Measurements from ENCODE around the gene CHRNA9. TPM values are rescaled to one million over a fixed set of nuclear protein-coding genes. Genes with fewer than 3 reads are reported as not detected.
A peak's percentile ranks its signal among the peaks of the same experiment; 100 is the strongest.

CHRNA9 gene
- total and polyA plus RNA-seq, 2 of the 4 experiments (the other 2 are of a cell fraction): not detected

GRCh38 chr4:40340030-40340429, 4.9 kb downstream of the CHRNA9 start:
- intact Hi-C loops (cut with micrococcal nuclease) (no loop called here), in situ Hi-C loops (cut with MboI; ENCODE audit: low sequenced_read_pairs) (no loop called here), dilution Hi-C loops (cut with HindIII; ENCODE audit: low sequenced_read_pairs, unreplicated experiment) (no loop called here)
- peaks cover 10% of the 10 kb centered on the region for H3K27me3 ChIP-seq (ENCODE audit: control insufficient read depth, insufficient read depth, low read length)
- ATAC-seq (ENCODE audit: low read depth) (no peak), DNase-seq (no peak)
- H3K4me3 ChIP-seq (ENCODE audit: insufficient read depth, low read depth, low read length): no peak overlapping the region
- H3K56ac ChIP-seq (ENCODE audit: extremely low read depth, insufficient read depth, low read length): no peak overlapping the region
- no peak overlapping the region for H3K14ac ChIP-seq (replicated peaks; ENCODE audit: low read depth, low read length)
- H4K8ac ChIP-seq (ENCODE audit: low read depth in 2 of 2, low read length in 2 of 2): no peak overlapping the region
- peaks cover 3% of the 10 kb centered on the region; the same call in 1 of the 2 replicates for H3K4me1 ChIP-seq (ENCODE audit: control insufficient read depth, insufficient read depth, low read length)
- H4K5ac ChIP-seq (ENCODE audit: low read depth, low read length): no peak overlapping the region
- H2BK15ac ChIP-seq (ENCODE audit: low read depth, low read length): no peak overlapping the region
- POLR2A ChIA-PET (ENCODE audit: unreplicated experiment): no interaction called here
- H4K20me1 ChIP-seq (ENCODE audit: insufficient read depth, low read length): no peaks in the 10 kb centered on the region
- H2BK5ac ChIP-seq (ENCODE audit: low read depth, low read length, poor library complexity, severe bottlenecking): no peak overlapping the region
- H2AK5ac ChIP-seq (ENCODE audit: low read depth, low read length): no peak overlapping the region
- H2BK120ac ChIP-seq (ENCODE audit: low read depth, low read length): no peak overlapping the region
- H3K4me2 ChIP-seq (ENCODE audit: low read depth, low read length): no peak overlapping the region
- H3K4ac ChIP-seq (ENCODE audit: low read depth, low read length): no peak overlapping the region
- no peak overlapping the region for H2BK20ac ChIP-seq (ENCODE audit: low read depth, low read length)
- no peaks in the 10 kb centered on the region for H3K9me3 ChIP-seq (ENCODE audit: control insufficient read depth, insufficient read depth, low read length)
- no peak overlapping the region for H4K91ac ChIP-seq (ENCODE audit: insufficient read depth, low read depth, low read length)
- H3K23ac ChIP-seq (ENCODE audit: low read depth, low read length): no peak overlapping the region
- no TSS peak for BruUV-seq (replicated peaks)
- no peak overlapping the region for H3K27ac ChIP-seq (ENCODE audit: insufficient read depth, low read length)
- no peak overlapping the region for H3K18ac ChIP-seq (ENCODE audit: low read depth, low read length)
- H2AFZ ChIP-seq (replicated peaks; ENCODE audit: low read length, poor library complexity): peak overlapping the region; percentile 33
- no peak overlapping the region for H2AK9ac ChIP-seq (replicated peaks; ENCODE audit: low read depth, low read length, poor library complexity)
- H3K79me1 ChIP-seq (ENCODE audit: low read depth in 1 of 2, low read length in 2 of 2): no peaks in the 10 kb centered on the region
- peaks cover 6% of the 10 kb centered on the region; the same call in 1 of the 2 replicates for H3K9me1 ChIP-seq (ENCODE audit: insufficient read depth, low read length)
- TF ChIP-seq NFE2L2 (IDR thresholded peaks at IDR 0.05; ENCODE audit: low read depth, low read length): no peak
- TF ChIP-seq USF2 (IDR thresholded peaks at IDR 0.05; ENCODE audit: low read depth, low read length): no peak
- no peak for TF ChIP-seq CEBPB (IDR thresholded peaks at IDR 0.05; ENCODE audit: low read depth, low read length)
- no peak for TF ChIP-seq MAZ (IDR thresholded peaks at IDR 0.05; ENCODE audit: borderline replicate concordance, low read depth, low read length)
- no peak for TF ChIP-seq RCOR1 (IDR thresholded peaks at IDR 0.05; ENCODE audit: insufficient replicate concordance, low read length)
- no peak for TF ChIP-seq POLR2A (IDR thresholded peaks at IDR 0.05; ENCODE audit: low read depth, low read length)
- no peak for TF ChIP-seq FOS (IDR thresholded peaks at IDR 0.05; ENCODE audit: low read depth, low read length)
- TF ChIP-seq ELK1 (IDR thresholded peaks at IDR 0.05; ENCODE audit: borderline replicate concordance, low read depth, low read length): no peak
- TF ChIP-seq RFX5 (IDR thresholded peaks at IDR 0.05; ENCODE audit: low read depth, low read length): no peak
- TF ChIP-seq CHD1 (IDR thresholded peaks at IDR 0.05; ENCODE audit: low read depth, low read length): no peak
- TF ChIP-seq CTCF (conservative IDR thresholded peaks at IDR 0.05; ENCODE audit: low read depth, low read length): no peak
- TF ChIP-seq SMC3 (IDR thresholded peaks at IDR 0.05; ENCODE audit: low read depth, low read length): no peak
- no peak for TF ChIP-seq MXI1 (IDR thresholded peaks at IDR 0.05; ENCODE audit: borderline replicate concordance, low read depth, low read length)
- TF ChIP-seq MAFK (IDR thresholded peaks at IDR 0.05; ENCODE audit: low read depth, low read length): no peak
- TF ChIP-seq RAD21 (IDR thresholded peaks at IDR 0.05; ENCODE audit: low read length): no peak
- no peak for TF ChIP-seq BHLHE40 (IDR thresholded peaks at IDR 0.05; ENCODE audit: low read depth, low read length)
- CTCF ChIA-PET: no interaction called here
- H3K36me3 ChIP-seq (ENCODE audit: control insufficient read depth, insufficient read depth, low read length): no peaks in the 10 kb centered on the region
- H3K9ac ChIP-seq (ENCODE audit: low read depth, low read length): no peak overlapping the region

All from IMR-90 (cell line).